GM12872 (cell line): ENCODE results near the gene NAALADL2.

Source experiments
- CTCF ChIP-seq: IDR thresholded peaks from 3 replicates; pipeline ENCODE4 v1.5.1; 2011; ENCODE audit warnings: low read depth, mild to moderate bottlenecking, low read length, moderate library complexity; ENCODE audit not compliant: insufficient read depth

The NAALADL2 gene

DNA sequence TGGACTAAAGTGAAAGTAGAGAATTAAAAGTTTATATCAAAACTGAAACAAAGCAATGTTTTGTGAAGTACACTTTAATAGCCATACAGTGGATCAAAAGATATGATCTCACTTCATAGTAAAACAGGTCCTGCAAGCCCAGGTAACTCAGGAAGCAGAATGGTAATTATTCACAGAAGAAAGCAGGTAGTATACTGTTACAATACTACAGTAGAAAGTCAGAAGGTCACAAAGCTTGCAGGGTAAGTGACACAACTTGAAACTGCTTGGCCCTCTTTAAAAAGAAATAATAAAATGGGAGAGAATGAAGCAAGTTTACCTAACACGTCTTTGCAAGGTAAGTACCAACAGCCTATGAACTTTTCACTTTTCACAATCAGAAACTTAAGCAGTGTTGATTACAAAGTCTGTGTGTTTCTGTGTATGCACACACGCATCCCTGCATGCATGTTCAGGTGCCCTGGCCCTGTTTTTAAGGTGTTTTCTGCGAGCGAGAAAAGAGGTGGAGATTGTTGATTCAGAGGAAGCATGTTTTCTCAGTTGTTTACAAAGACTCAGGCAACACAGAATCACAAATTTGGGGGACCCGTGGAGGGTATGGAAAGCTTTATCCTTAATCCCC, at the start of gene NAALADL2:
NAALADL2 (plus strand) TSS at position 221 of the 622 bp plus-strand sequence.
- no peak for TF ChIP-seq CTCF

GRCh38 chr3:174810254-174810653, 48.9 kb upstream of the NAALADL2 start:
- no peak for TF ChIP-seq CTCF

DNA sequence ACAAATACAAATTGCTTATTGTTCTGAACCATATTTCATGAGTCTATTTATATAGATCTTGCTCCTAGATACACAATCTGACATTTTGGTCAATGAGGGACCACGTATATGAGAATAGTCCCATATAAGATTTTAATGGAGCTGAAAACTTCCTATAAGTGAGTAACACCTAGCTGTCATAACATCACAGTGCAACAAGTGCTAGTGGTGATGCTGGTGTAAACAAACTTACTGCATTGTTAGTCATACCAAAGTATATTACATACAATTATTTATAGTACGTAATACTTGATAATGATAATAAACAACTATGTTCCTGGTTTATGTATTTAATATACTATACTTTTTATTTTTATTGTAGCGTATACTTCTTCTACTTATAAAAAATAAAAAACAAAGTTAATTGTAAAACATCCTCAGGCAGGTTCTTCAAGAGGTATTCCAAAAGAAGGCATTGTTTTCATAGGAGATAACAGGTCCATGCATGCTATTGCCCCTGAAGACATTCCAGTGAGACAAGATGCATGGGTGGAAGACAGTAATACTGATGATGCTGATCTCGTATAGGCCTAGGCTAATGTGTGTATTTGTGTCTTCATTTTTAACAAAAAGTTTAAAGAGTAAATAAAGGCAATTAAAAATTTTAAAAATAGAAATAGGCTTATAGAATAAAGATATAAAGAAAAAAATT, 46.8 kb upstream of the NAALADL2 start:
- no peak for TF ChIP-seq CTCF

GRCh38 chr3:174815750-174816149, 43.4 kb upstream of the NAALADL2 start:
- TF ChIP-seq CTCF = no peak

GRCh38 chr3:174820885-174821284, 38.2 kb upstream of the NAALADL2 start:
- TF ChIP-seq CTCF = no peak

- TF ChIP-seq CTCF = no peak
Measured at GRCh38 chr3:174821477-174821876, 37.7 kb upstream of the NAALADL2 start.

- TF ChIP-seq CTCF = no peak
Measured at GRCh38 chr3:174822320-174822719, 36.8 kb upstream of the NAALADL2 start.
